Eye (tissue), 1 donor: ENCODE data around the gene PAN3.
"Not testable (repeated sequence)": the region's sequence is repeated elsewhere in the genome, so short reads cannot be mapped to it uniquely, and the experiment has no call there.

Source experiments
- DNase-seq: peaks from one replicate; pipeline ENCODE4 v3.0.0-alpha.2; 2015

PAN3 gene

DNA sequence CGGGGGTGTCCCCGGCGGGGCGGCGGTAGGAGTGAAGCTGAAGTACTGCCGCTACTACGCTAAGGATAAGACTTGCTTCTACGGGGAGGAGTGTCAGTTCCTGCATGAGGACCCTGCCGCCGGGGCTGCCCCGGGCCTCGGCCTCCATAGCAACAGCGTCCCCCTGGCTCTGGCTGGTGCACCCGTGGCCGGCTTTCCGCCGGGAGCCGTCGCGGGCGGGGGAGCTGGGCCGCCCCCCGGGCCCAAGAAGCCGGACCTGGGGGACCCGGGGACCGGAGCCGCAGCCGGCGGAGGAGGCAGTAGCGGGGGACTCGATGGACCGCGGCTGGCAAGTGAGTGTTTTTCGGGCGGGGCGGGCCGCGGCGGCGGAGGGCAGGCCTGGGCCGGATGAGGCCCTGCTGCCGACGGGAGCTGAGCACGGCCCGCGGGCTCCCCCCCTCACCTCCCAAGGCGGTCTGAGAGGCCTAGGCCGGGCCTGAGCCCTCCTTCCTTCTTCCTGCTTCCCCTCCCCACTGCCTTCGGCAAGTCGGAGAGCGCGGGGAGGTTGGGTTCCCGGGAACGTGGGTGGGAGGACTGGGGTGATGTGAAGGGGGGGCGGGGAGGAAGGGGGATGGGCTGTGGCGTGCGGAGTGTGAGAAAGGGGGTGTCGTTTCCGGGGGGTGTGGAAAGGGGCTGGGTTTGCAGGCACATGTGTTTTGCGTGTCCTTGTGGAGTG, 568 bp downstream of the PAN3 start:
- DNase-seq: peak; percentile 93

DNA sequence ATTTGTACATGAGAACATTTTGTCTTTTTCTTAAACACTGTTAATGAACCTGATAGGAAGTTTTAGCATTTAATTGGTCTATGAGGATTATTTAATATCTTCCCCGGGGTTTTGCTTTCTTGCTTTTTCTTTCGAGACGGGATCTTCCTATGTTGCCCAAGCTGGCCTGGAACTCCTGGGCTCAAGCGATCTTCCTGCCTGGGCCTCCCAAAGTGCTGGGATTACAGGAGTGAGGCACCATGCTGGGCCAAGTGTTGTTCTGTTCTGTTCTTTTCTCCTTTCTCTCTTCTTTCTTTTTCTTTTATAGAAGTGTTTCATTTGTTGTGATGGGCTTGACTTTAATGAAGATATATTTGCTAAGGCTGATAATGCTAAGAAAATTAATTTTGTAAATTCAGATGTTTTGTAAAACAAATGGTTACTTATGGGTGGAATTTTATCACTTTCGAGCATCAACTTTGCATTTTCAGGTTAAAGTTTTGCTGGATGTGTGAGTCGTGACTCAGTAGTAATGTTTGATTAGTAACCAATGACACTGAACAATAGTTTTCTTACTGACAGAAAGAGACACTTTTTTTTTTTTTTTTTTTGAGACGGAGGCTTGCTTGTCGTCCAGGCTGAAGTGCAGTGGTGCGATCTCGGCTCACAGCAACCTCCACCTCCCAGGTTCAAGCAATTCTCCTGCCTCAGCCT, 2.2 kb downstream of the PAN3 start:
- DNase-seq: no peak

DNA sequence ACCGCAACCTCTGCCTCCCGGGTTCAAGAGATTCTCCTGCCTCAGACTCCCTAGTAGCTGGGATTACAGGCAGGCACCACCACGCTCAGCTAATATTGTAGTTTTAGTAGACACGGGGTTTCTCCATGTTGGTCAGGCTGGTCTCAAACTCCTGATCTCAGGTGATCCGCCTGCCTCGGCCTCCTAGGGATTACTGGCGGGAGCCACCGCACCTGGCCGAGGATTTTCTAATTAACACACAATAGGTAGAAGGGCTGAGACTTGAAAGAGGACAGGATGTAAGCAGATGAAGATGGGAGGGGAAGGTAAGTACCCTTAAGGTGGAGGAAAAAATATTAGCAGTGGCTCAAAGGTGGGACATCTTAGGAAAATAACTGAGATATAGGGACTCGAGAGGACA, 3.2 kb downstream of the PAN3 start:
- DNase-seq: not testable (repeated sequence)

DNA sequence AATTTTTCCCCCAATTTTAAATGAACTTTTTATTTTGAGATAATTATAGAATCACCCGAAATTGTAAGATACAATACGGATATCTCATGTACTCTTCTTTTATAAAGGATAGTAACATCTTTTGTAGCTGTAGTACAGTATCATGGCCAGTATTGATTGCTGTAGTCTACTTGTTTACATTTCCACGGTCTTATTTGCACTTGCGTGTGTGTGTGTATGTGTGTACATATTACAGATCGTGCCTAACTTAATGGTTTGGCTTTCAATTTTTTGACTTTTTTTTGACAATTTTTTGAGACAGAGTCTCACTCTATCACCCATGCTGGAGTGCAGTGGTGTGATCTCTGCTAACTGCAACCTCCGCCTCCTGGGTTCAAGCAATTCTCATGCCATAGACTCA, 6.7 kb downstream of the PAN3 start:
- DNase-seq: no peak

DNA sequence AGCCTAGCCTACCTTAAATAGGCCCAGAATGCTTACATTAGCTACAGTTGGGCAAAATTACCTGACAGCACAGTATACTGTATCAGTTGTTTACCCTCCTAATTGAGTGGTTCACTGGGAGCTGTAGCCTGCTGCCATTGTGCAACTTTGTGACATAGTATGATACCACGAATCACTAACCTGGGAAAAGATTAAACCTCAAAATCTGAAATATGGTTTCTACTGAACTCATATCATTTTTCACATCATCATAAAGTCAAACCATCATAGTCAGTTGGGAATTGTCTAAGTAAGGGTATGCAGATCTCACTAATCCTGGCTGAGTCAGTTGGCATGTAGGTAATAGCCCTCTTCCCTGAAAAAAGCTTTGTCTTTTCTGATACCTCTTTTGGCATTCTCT, 9.2 kb downstream of the PAN3 start:
- DNase-seq: no peak

DNA sequence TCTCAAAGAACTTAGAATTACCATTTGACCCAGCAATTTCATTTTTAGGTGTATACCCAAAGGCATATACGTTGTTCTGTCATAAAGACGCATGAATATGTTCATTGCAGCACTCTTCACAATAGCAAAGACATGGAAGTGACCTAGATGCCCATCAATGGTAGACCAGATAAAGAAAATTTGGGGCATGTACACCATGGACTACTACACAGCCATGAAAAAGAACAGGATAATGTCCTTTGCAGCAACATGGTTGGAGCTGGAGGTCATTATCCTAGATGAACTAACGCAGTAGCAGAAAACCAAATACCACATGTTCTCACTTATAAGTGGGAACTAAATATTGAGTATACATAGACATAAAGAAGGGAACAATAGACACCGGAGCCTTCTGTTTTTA, 20.7 kb downstream of the PAN3 start:
- no peak for DNase-seq

DNA sequence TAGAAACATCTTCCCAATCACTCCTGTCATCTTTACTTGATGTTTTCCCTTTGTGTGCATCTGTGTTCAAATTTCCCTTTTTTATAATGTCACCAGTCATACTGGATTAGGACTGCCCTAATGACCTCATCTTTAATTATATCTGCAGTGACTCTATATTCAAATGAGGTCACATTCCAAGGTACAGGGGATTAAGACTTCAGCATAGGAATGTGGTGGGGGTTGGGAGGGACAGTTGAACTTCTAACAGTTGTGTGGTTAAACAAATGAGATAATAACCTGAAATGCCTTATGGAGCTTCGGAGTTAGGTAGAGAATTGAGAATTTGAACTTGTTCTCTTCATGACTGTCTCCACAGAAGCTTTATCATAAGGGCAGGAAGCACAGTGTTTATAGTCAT, 23.0 kb downstream of the PAN3 start:
- peak; percentile 63 for DNase-seq

DNA sequence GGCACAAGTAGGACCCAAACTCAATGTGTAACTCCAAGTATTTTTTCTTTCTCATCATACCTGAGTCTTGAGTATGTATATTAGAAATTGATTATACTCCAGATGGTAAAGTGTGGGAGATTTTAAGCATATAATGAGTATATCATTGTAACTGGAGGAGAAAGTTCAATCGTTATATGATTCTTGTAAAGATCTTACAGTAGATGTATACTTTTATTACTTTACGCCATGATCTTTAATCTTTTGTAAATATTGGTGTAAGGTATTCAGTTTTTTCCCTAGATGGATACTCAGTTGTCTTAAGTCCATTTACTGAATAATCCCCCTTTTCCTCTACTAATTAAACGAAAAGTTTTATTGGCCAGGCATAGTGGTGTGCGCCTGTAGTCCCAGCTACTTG, 25.2 kb downstream of the PAN3 start:
- no peak for DNase-seq

DNA sequence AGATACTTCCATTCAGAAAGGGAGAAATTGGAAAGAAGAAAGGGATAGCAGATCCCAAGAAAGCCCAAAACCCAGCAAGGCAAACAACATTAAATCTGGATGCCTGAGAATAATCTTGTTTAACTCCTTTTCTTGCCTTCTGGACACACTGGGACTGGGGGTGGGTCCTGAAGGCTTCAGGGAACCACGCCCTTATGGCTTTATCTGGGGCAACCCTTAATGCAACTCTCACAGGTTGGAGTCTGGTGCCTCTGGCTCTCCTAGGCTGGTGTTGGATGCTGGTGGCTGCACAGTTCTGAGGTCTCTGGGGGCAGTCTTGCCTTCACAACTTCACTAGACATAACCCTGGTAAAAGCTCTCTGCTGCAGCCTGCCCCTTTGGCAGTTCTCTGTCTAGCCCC, 27.9 kb downstream of the PAN3 start:
- no peak for DNase-seq

DNA sequence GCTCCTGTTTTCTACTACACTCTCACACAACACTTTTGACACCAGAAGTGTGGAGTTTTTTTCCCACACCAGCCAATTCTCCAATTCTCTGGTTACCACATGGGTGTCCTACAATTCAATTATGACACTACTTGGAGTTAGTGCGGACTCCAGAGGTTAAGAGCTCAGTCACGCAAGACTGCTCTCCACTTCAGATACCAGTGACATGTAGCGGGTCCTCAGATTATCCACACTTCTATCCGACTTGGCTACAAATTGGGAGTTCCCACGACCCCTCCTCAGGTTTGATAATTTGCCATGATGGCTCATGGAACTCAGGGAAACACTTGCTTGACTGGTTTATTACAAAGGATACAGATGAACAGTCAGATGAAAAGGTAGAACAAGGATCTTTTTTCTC, 32.9 kb downstream of the PAN3 start:
- DNase-seq: no peak

DNA sequence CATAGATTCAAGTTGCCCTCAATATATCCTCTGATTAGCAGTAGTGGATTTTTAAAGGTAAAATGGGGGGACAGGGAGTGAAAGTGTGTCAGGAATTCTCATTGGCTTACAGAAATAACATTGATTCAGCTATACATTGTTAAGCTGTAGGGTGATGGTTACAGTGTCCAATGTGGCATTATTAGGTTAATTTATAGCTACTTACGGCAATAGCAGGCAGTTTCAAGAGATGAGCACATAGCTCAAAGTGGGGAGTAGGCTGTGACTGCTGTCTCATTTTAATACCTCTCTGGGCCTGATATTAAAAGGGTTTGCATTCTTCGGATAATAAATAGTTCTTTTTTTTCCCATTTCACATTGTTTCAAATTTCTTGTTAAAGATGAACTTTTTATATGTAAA, 34.6 kb downstream of the PAN3 start:
- no peak for DNase-seq

DNA sequence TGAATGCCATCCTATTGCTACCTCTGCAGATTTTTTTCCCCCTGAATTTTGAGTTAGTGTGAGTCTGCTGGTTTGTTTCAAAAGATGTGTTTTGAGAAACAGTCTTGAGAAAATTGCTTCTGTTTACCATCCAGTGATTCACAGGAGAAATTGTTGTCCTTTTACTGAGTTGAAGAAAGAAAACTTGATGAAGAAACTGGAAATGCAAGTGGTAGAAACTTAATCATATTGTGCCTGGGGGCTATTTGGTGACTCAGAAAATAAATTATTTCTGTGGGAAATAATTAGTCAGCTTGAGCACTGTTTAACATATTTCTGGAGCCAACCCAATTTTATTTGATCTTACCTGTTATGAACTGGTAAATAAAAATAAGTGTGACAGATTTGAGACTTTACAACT, 35.4 kb downstream of the PAN3 start:
- no peak for DNase-seq

DNA sequence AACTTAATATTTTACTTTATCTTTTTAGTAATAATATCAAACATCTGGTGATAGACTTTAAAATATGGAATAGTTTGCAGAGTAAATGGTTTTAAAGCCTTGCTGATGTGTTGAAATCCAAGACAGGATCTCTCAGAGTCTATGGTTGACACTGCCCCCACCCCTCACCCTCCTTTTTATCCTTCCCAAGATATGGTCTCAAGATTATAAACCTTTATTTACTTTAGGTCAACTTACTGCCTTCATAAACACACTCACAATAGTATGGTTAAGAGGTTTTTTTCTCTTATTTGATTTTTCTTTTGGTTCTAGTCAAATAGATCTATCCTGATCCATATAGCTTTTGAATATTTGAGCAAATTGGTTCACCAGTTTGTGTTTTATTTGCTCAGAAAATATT, 39.0 kb downstream of the PAN3 start:
- no peak for DNase-seq

DNA sequence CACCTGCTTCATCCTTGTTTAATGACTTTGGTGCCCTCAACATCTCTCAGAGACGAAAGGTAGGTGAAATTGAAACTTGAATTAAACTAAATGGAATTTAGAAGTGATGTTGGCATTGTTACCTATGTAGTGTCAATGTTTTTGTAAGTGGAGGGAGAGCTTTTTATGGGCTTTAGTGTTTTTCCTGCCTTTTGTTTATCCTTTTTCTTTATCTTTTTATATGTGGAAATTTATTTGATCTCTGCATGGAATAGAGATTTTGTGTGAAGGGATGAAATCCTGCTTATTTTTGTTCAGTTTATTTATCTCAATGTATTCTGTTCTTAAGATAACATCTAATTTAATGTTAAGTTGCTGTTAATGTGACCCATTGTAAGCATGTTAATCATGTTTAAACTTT, 39.5 kb downstream of the PAN3 start:
- no peak for DNase-seq

DNA sequence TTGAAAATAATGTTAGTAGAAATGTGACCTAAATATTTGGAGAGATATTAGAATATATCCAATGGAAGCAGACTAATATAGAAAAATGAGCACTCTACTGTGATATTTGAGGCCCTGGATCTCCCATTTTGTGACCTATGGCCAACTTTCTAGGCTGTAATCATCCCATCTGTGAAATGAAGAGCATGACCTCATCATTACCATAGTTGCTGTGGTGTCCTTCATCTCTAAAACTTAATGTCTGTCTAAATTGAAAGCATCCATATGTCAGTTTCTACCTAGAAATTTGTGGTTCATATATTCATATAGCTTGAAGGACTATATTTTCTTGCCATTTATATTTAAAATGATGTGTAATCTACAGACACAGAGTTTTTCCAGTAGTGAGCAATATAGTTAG, 41.6 kb downstream of the PAN3 start:
- no peak for DNase-seq

DNA sequence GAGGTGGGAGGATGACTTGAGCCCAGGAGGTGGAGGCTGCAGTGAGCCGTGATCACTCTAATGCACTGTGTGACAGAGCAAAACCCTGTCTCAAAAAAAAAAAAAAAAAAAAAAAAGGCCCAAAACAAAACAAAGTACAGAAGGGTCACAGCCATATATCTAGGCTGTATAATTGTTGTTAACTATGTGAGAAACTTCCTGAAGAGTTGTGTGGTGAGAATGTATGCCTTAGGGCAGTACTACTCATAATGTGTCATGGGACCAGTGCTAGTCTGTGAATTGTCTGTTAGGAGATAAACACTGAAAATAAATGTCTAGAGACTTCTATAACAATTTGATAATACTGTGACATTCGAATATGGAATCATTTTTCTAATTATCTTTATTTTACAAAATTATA, 43.1 kb downstream of the PAN3 start:
- DNase-seq: peak; percentile 14

DNA sequence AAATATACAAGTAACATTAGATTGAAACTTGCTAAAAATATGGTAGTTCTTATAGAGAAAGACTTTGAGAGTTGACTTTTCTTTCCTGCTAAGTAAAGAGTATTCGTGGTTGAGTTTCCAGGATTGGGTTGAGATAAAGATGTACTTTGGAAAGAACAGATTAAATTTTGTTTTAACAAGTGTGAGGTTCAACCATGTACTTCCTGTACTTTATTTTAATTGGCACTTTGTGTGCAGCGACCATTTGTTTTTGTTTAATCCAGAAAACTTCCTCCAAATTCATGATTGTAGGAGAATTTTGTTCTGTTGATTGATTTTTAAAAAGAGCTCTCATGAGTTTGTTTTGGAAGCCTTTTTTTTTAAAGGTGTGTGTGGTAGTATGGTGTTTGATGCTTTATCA, 46.9 kb downstream of the PAN3 start:
- DNase-seq: no peak

DNA sequence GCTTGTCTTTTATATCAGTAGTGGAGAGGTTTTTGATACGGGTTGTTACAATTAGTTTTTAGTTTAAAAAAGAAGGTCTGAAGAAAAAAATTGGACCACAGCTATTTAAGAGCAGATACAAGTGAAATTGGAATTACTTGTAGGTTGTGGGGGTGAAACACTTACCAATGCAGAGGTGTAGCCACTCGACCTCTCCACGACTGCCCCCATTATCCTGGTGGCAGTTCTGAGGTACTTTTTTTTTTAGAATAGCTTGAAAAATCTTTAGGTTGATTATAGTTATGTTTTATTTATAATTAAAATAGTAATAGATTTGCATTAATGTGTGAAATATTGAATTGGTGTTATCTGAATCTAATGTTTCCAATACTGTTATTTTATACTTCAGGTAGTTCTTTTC, 60.7 kb downstream of the PAN3 start:
- DNase-seq: no peak

DNA sequence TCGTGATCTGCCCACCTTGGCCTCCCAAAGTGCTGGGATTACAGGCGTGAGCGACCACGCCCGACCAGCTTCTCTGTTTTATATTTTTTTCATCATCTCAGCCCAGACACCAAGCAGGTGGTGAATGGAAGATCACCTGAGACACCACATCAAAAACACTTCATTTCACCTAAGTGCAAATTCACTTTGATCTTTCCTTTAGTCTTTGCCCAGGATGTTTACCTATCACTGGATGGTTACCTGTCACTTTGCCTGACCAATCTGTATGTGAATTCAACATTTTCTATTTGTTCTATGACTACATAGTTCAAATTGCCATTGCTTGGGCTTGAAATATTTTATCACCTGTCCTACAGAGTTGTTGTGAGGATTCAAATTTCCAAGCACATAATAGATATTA, 65.7 kb downstream of the PAN3 start:
- DNase-seq: no peak

DNA sequence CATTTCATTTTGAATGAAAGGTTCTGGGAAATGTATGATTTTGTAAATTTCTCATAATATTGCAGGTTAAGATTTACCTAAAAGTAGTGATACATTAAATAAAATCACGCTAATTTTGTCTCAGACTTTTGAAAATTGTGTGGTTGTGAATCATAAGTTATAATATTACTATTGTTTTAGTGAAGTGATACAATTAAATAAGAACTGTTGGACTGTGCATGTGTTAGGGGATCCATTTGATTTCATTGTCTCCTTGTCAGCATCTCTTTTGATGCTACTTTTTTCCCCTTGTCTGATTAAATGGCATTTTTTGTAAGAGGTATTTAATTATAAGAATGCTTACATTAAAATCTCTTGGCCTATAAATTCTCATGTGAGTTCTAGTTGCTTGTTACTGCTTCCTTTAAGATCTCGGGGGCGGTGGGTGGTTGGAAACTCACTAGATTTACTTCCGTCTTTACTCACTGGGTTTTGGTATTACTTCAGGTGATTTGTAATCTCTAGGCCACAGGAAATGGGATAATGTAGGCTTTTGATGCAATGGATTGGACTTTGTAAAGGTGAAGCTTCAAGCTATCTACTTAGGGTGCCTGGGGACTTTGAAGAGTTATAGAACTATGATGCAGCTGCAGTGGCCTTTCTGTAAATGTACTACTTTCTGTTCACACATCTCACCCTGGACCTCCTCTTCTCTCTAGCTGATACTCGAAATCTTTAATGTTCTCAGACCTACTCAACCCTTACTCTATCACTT, 66.5 kb downstream of the PAN3 start:
- no peak for DNase-seq

DNA sequence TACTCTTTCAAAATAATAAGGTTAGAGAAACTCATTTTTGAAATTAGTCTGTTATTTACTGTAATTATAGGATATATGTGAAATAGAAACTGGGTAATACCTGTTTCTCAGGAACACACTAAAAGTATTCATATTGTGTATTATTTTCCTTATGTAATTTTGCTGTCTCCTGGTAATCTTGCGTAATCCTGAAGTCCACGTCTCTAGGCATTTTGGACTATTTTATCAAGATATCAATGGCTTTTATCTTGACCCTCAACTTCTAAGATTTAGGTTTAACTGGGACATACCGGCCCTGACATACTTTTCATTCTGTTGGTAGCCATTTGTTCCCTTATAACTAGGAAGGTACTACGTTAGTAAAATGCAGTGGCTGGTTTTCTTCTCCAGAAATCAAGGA, 80.3 kb downstream of the PAN3 start:
- no peak for DNase-seq

DNA sequence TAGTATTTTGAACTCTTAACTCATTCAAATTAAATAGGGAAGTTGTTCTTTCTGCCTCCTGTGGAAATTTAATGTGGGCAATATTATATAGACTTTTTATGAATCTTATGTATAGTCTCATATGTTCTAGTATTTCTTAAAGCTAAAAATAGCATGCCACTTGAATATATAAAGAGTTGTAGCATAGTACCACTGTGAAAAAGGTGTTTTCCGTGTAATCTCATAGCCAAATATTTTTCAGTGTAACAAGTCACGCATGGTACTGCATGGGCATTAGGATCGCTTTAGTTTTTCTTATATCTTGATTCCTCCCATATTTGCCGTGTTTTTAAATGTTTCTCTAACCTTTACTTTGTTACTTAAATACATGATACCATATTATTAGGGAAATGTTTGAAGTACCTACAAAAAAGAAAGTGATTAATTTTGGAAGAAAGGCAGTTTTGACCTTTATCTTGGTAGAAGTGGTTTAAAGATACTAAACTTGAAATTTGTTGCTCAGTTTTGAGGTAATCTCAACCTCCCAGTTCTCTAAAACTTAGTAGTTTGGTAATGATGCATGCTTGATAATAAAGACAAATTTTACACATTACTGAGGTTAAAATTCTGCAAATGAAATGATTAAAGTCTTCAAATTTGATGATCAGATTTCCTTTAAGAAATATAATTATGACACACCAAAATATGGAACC, 81.2 kb downstream of the PAN3 start:
- DNase-seq: no peak

DNA sequence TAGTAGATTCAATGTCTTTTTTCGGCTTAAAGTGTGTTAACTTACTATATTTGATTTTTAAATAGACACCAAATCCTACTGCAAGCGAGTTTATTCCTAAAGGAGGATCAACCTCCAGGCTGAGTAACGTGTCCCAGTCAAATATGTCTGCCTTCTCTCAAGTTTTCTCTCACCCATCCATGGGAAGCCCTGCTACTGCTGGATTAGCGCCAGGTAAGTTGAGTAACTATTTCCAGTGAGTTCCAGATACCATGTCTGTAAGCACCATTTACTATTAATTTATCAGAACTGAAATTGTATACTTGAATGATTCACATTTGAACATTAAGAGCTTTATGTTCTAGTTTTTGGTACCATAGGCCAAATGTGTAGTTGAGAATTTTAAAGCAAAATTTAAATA, 81.8 kb downstream of the PAN3 start:
- DNase-seq: no peak
